ENCODE results near the gene CNN1. TPM values are rescaled to one million over a fixed set of nuclear protein-coding genes. Genes with fewer than 3 reads are reported as not detected.

The CNN1 gene
- total and polyA plus RNA-seq, 9 of the 15 experiments (the other 6 are each of a cell fraction or from before 2014, with no cell fraction given) = 0.23 to 10.6 (median 5.2) TPM

- no peak for TF ChIP-seq MYNN (IDR thresholded peaks at IDR 0.05)
- TF ChIP-seq MYNN (CRISPR knock-in tag; IDR thresholded peaks at IDR 0.05) = no peak
- TF ChIP-seq CREBBP (IDR thresholded peaks at IDR 0.05; ENCODE audit: low read depth, low read length) = no peak
- no peak for TF ChIP-seq CTCF (IDR thresholded peaks at IDR 0.05 in 2 of 3, conservative IDR thresholded peaks at IDR 0.05 in 1 of 3; ENCODE audit: insufficient read depth in 2 of 3, low read depth in 1 of 3, low read length in 3 of 3)
- no peak for TF ChIP-seq ZNF830 (CRISPR knock-in tag; IDR thresholded peaks at IDR 0.05)
- no peak for TF ChIP-seq ELK3 (CRISPR knock-in tag; IDR thresholded peaks at IDR 0.05)
- TF ChIP-seq BDP1 (IDR thresholded peaks at IDR 0.05; ENCODE audit: insufficient read depth, insufficient read length) = no peak
- TF ChIP-seq ZNF140 (CRISPR knock-in tag; IDR thresholded peaks at IDR 0.05) = no peak
- TF ChIP-seq DPF2 (IDR thresholded peaks at IDR 0.05) = no peak
- no peak for TF ChIP-seq SRSF7 (optimal IDR thresholded peaks at IDR 0.05; ENCODE audit: low read depth, low read length)
- no peak for TF ChIP-seq BMI1 (IDR thresholded peaks at IDR 0.05; ENCODE audit: low read length)
- TF ChIP-seq CREB1 (IDR thresholded peaks at IDR 0.05) = no peak
- TF ChIP-seq CREB1 (CRISPR knock-in tag; IDR thresholded peaks at IDR 0.05) = no peak
- TF ChIP-seq KHSRP (IDR thresholded peaks at IDR 0.05) = no peak
- no peak for TF ChIP-seq ZEB2 (IDR thresholded peaks at IDR 0.05)
- TF ChIP-seq SIN3B (IDR thresholded peaks at IDR 0.05; ENCODE audit: low read depth) = no peak
- TF ChIP-seq ZNF668 (CRISPR knock-in tag; IDR thresholded peaks at IDR 0.05) = no peak
- no peak for TF ChIP-seq HEY1 (CRISPR knock-in tag; IDR thresholded peaks at IDR 0.05; ENCODE audit: borderline replicate concordance)
- TF ChIP-seq SMARCA4 (IDR thresholded peaks at IDR 0.05) = peak; percentile 17; the same call in 1 of the 2 replicates
- no peak for TF ChIP-seq ARID3B (CRISPR knock-in tag; IDR thresholded peaks at IDR 0.05; ENCODE audit: borderline replicate concordance)
- TF ChIP-seq CHAMP1 (IDR thresholded peaks at IDR 0.05) = no peak
- TF ChIP-seq ILK (tag; IDR thresholded peaks at IDR 0.05; ENCODE audit: borderline replicate concordance, low read depth) = no peak
- no peak for TF ChIP-seq HNRNPUL1 (IDR thresholded peaks at IDR 0.05; ENCODE audit: low read length)
- no peak for TF ChIP-seq LCOR (CRISPR knock-in tag; IDR thresholded peaks at IDR 0.05)
- TF ChIP-seq ZNF311 (CRISPR knock-in tag; IDR thresholded peaks at IDR 0.05) = no peak
These were observed 4.1 kb upstream of the CNN1 start (continued) for GRCh38 chr19:11534538-11534937.
